D721Med (cell line): ENCODE results near the gene AVPR2.

ENCODE experiments used
- DNase-seq: peaks from one replicate; pipeline ENCODE4 v3.0.0; 2011; ENCODE audit warnings: low spot score; ENCODE audit not compliant: insufficient read length
- FAIRE-seq: peaks from 2 replicates; lab custom pipeline; 2011; peaks lifted over from hg19 to GRCh38; lab: Jason Lieb, UNC
- TF ChIP-seq, protein P1 (sequence below): IDR thresholded peaks from 2 replicates; pipeline ENCODE4 v1.5.1; 2012; ENCODE audit warnings: mild to moderate bottlenecking, control low read depth; ENCODE audit not compliant: insufficient read depth; ENCODE audit errors: missing control alignments

Gene AVPR2

GRCh38 chrX:153881281-153881680 is 23.2 kb upstream of the AVPR2 start:
- DNase-seq (no peak), FAIRE-seq (no peak)
- TF ChIP-seq, protein P1, sequence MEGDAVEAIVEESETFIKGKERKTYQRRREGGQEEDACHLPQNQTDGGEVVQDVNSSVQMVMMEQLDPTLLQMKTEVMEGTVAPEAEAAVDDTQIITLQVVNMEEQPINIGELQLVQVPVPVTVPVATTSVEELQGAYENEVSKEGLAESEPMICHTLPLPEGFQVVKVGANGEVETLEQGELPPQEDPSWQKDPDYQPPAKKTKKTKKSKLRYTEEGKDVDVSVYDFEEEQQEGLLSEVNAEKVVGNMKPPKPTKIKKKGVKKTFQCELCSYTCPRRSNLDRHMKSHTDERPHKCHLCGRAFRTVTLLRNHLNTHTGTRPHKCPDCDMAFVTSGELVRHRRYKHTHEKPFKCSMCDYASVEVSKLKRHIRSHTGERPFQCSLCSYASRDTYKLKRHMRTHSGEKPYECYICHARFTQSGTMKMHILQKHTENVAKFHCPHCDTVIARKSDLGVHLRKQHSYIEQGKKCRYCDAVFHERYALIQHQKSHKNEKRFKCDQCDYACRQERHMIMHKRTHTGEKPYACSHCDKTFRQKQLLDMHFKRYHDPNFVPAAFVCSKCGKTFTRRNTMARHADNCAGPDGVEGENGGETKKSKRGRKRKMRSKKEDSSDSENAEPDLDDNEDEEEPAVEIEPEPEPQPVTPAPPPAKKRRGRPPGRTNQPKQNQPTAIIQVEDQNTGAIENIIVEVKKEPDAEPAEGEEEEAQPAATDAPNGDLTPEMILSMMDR = no peak

- TF ChIP-seq, protein P1 = no peak
- no peak for DNase-seq
- no peak for FAIRE-seq
Measured at GRCh38 chrX:153882086-153882498, 22.4 kb upstream of the AVPR2 start.

DNA sequence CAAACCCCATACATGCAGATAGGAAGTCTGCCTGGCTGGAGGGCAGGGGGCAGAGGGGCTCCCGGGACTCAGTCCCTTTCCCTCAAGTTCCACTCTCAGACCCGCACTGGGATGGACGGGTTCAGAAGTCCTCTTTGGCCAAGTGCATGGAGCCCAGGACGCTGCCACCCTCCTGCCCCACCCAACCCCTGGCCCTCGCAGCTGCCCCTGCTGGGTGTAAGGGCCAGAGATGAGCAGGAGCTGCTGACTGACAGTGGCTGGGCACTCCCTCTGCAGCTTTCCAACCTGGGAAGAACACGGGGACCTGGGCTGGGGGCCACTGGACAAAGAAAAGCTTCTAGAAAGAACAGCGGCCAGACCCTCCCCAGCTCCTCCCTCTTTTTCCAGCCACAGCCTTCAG is 21.9 kb upstream of the AVPR2 start:
- FAIRE-seq = no peak
- no peak for DNase-seq
- TF ChIP-seq, protein P1 = no peak

DNA sequence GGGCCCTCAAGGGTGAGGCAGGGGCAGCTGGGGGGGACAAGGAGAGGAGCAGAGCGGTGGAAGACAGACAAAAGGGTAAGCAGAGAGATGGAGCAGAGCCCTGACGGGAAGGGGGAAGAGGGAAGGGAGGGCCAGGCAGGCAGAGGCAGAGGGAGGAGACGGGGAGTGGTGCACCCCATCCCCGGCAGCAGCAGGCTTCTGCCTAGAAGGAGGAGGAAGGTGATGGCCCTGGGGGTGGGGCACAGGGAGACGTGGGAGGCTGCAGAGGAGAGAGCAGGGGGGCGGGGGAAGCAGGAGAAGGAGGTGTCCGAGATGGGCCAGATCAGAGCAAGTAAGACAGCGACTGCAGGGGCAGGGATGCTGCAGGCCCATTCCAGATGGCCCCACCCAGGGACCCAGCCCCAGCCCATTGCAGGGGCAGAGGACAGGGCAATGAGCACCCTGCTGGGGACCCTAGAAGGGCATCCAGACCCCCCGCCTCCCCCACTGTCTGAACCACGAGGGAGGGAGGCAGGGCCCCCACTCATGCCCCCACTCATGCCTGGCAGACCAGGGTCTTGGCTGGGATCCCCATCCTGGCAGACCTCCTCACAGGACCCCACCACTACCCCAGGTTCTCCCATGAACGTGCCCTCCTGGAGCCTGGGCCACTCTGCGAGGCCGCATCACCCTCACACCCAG is 21.2 kb upstream of the AVPR2 start:
- no peak for DNase-seq
- FAIRE-seq = no peak
- TF ChIP-seq, protein P1 = no peak

DNA sequence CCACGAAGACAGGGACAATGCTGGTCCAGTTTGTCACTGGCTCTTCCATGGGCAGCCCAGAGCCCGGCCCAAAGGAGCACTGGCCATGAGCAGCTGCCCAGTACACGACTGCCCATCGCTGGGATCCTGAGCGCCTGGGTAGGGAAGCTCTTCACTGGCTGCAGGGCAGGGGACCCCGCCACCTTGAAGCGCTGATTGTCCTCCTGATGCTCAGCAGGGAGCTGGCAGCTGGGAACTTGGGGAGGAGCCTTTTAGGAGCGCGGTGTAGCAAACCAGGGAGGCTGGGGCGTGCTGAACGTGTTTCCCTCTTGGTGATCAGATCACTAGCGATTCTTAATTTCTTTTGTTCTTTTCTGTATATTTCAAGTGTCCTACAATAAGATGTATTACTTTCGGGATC is 20.3 kb upstream of the AVPR2 start:
- TF ChIP-seq, protein P1 = no peak
- no peak for DNase-seq
- no peak for FAIRE-seq

DNA sequence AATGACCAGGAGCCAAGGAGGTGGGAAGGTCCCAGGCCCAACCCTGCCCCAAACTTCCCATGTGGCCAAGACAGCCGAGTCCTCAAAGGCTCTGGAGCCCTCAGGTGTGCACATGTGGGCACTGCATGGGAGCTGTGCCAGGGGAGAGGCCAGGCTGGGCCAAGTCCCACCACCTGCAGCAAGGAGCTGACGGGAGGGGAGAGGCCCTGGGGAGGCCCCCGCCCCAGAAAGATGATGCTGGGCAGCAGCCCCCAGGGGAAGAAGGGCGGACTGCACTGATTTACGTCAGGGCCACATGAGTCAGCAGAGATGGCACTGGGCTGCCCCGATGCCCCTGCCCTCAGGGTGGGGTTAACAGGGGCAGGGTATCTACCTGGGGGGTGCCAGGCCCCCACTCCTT is 19.9 kb upstream of the AVPR2 start:
- DNase-seq (no peak), FAIRE-seq (no peak)
- TF ChIP-seq, protein P1 = peak; percentile 32

- TF ChIP-seq, protein P1 = no peak
- peak; percentile 37 for DNase-seq
- FAIRE-seq = no peak
Measured at GRCh38 chrX:153885208-153885787, 19.2 kb upstream of the AVPR2 start.
